Measurements from ENCODE around the gene PAEP.

The PAEP gene

DNA sequence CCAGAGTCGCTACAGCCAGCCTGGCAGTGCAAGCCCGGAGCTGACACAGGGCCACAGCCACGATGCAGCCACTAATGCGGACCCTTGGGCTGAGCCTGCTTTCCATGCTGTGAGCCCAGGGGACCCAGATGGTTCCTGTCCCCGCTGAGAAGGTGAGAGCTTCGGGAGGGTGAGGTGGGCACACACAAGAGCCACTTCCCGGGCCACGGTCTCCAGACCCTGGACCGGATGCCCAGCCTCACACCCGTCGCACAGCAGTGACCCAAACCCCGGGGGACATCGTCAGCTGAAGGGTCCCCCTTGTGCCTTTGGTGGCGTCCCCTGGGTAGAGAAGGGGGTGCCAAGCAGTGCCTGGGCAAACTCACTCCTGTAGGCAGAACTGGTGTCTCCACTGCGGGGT, 13.4 kb downstream of the PAEP start:
- no peak overlapping the region for H3K4me3 ChIP-seq (ENCODE audit: low read length)
- no peak for TF ChIP-seq ZNF274 (IDR thresholded peaks at IDR 0.05; ENCODE audit: low read depth, low read length)

DNA sequence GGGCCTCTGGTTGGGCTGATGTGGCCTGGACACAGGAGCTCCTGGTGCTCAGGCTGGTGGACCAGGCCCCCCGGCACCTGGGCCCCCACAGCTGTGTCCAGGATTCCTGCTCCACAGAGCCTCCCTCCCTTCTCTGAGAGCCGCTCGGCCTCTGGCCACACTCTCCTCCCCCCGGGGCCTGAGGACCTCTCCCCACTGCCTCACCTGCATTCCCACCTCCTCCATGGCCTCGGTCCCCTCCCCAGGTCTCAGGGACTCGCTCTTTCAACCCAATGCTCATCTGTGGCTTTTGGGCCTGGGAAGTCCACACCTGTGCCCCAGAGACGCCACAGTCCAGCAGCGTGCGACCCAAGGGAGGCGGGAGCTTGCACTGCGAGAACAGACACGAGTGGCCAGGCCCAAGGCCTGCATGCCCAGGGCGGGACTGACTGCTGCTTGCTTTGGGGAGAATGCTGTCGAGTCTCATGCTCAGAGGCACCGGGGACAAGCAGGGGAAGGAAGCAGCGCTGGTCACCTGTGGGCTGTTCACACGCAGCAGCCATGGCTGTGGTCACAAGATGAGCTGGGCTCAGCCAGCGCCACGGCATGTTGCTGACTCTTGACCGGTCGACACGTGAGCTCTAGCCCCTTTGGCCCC, 14.6 kb downstream of the PAEP start:
- no peak overlapping the region for H3K4me3 ChIP-seq (ENCODE audit: low read length)
- no peak for TF ChIP-seq ZNF274 (IDR thresholded peaks at IDR 0.05; ENCODE audit: low read depth, low read length)

DNA sequence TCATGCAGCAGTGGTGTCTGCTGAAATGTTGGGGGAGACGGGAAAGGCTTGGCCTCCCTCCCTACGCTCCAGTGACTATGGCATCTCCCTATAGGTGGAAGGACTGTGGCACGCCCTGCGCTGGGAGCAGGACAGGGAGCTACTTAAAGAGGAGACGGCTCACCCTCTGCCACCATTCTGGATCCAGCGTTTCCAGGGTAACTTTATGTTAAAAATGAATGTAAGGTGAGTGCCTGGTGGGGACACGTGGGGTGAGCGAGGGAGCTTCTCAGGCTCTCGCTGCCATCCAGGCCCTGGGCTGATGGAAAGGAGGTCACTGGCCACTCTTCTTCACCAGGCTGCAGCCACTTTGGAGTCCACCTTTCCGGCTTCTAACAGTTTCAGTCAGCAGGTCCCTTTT, 15.7 kb downstream of the PAEP start:
- no peak overlapping the region for H3K4me3 ChIP-seq (ENCODE audit: low read length)
- no peak for TF ChIP-seq ZNF274 (IDR thresholded peaks at IDR 0.05; ENCODE audit: low read depth, low read length)

DNA sequence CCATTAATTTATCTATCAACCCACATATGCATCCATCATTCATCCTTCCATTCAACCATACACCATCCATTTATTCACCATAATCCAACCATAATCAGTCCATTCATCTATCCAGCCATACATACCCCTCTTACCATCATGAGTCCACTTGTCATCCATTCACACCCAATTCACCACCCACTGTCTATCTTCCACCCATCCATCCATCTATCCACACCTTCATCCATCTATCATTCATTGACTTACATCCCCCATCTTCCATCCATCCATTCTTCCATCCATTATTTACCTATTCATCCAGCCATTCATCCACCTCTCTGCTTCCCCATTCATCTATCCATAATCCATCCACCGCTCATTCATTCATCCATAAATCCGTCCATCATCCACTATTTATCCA, 17.8 kb downstream of the PAEP start:
- TF ChIP-seq ZNF274 (IDR thresholded peaks at IDR 0.05; ENCODE audit: low read depth, low read length) = no peak
- H3K4me3 ChIP-seq (ENCODE audit: low read length) = no peak overlapping the region

DNA sequence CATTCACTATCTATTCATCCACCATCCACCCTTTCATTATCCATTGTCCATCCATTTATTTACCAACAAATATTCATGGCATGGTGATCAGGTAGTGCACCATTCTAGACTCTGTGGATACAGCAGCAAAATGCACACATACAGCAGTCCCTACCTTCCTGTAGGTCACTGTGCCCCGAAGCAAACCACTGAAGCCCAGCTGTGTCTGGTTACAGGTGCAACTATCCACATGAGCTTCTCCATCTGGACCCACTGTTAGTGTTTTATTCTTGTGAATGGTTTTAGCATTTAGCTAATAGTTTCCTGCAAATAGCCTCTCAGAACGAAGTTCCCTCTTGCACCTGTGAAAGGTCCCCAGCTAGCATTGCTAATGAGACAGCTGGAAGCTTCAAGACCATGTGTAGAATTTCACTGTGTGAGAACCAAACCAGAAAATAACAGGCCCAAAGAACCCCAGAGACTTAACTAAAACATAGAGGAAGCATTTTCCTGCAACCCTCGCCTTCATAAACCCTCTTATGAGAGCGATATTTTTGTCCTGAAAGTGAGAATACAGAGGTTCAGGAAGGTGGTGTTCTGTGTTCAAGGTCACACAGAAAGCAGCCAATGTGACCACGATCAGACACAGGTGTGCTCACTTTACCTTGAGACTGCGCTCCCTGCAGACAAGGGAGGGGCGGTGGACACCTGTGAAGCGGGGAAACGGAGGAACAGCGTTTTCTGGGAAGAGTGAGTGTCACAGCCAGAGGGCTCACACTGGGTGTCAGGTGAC, 18.5 kb downstream of the PAEP start:
- TF ChIP-seq ZNF274 (IDR thresholded peaks at IDR 0.05; ENCODE audit: low read depth, low read length) = no peak
- H3K4me3 ChIP-seq (ENCODE audit: low read length) = no peak overlapping the region

DNA sequence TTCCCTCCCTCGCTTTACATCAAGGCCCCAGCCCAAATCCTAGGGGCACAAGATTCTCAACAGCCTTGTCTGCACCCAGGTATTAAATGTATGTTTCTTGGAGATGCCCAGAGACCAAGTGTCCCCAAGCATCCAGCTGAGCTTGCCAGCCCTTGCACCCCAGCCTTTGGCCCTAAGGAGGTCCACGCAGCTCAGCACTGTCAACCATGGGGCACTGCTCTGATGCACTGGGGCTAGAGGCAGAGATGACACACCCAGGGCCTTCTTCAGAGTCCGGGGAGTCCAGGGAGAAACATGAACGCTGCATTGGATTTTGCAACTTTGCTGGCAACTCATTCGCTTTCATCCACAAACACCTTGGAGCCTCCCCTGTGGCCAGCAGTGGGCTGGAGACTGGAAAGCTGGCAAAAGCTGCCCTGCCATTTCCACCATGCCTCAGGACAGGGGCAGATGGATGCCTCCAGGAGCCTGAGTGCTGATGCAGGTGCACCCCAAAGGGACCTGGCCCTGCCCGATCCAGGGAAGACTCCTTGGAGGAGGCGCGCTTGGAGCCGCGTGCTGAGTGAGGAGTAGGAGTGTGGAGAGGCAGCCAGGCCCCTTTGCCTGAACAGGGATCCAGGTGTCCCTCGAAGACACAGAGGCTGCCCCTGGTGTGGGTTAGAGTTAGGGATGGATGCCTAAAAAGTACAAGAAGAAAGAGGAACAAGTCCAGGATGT, 19.3 kb downstream of the PAEP start:
- TF ChIP-seq ZNF274 (IDR thresholded peaks at IDR 0.05; ENCODE audit: low read depth, low read length) = no peak
- no peak overlapping the region for H3K4me3 ChIP-seq (ENCODE audit: low read length)

DNA sequence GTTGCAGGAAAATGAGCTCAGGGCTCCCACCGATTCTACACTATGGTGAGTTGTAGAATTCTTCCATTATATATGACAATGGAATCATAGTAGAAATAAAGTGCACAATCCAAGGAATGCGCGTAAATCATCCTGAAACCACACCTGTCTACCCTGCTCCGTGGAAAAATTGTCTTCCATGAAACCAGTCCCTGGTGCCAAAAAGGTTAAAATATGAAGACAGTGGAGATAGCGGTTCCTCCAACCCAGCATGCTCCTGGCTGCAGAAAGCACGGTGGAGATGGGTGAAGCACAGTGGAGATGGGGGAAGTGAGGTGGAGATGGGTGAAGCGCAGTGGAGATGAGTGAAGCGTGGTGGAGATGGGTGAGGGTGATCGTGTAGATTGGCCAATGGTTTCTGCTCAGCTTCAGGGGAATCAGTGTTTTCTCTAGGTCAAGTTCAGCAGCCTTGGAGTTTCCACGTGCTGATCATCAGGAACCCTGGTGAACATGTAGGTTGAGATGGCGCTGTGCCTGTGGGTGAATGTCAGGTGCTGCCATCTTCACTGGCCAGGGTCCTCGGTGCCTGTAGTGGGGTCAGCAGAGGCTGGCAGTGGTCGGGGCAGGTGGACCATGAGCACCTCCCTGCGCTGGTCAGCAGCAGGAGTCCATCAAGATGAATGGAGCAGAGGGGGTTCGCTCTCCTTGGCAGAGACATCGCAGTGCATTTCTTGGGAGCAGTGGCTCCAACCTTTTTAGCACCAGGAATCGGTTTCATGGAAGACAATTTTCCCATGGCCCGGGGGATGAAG, 20.3 kb downstream of the PAEP start:
- no peak for TF ChIP-seq ZNF274 (IDR thresholded peaks at IDR 0.05; ENCODE audit: low read depth, low read length)
- H3K4me3 ChIP-seq (ENCODE audit: low read length) = no peak overlapping the region

DNA sequence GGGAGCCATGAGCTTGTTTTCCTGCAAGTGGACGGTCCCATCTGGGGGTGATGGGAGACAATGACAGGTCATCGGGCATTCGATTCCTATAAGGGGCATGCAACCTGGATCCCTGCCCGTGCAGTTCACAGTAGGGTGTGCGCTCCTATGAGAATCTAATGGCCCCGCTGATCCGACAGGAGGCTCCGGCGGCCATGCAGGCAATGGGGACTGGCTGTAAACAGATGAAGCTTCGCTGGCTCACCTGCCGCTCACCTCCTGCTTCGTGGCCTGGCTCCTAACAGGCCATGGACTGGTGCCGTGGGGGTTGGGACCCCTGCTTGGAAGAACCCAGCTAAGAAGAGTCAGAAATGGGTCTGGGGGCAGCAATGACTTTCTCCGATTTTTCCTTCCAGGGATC, 21.0 kb downstream of the PAEP start:
- TF ChIP-seq ZNF274 (IDR thresholded peaks at IDR 0.05; ENCODE audit: low read depth, low read length) = no peak
- H3K4me3 ChIP-seq (ENCODE audit: low read length) = no peak overlapping the region

DNA sequence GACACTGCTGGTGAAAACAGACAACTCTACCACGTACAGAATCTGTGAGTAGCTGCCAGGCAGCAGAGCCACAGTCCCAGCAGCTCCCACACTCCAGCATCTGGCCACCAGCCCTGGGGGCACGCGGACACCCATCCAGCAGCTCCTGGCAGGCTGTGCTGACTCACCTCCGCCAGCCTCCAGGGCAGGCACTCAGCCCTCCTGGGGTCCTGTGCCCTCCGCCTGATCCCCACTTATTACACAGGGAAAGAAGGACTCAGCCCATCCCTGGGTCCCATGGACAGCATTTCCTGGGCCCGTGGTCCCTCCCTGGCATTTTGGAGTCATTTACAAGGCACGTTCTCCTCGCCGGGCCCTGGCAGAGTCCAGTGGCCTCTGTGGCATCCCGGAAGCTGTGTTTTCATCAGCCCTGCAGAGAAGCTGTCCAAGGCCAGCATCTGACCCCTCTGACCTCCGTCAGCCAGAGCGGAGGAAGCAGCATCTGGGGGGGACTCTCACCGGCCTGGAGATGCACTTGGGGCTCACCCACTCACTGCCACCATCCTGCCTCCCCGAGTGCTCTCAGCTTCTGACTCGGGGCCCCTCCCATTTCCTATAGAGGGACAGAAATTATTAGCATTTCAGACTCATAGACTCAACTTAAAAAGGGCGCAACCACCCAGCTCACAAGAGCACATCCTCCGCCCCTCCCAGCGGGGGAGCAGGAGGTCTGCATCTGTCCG, 21.6 kb downstream of the PAEP start:
- TF ChIP-seq ZNF274 (IDR thresholded peaks at IDR 0.05; ENCODE audit: low read depth, low read length) = no peak
- H3K4me3 ChIP-seq (ENCODE audit: low read length) = no peak overlapping the region

DNA sequence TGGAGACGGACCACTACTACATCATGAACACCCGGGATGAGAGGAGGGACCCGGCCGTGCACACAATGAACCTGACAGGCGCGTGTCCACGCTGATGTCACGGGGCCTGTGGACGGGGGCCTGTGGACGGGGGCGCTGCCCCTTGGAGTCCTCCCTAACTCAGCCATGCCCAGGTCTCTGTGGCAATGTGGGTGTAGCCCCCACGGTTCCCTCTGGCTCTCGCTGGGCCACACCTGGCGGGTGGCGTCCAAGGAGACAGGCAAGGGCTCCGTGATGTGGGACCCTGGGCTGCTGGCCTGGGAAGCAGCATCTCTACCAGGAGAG, 22.1 kb downstream of the PAEP start:
- TF ChIP-seq ZNF274 (IDR thresholded peaks at IDR 0.05; ENCODE audit: low read depth, low read length) = no peak
- H3K4me3 ChIP-seq (ENCODE audit: low read length) = no peak overlapping the region

DNA sequence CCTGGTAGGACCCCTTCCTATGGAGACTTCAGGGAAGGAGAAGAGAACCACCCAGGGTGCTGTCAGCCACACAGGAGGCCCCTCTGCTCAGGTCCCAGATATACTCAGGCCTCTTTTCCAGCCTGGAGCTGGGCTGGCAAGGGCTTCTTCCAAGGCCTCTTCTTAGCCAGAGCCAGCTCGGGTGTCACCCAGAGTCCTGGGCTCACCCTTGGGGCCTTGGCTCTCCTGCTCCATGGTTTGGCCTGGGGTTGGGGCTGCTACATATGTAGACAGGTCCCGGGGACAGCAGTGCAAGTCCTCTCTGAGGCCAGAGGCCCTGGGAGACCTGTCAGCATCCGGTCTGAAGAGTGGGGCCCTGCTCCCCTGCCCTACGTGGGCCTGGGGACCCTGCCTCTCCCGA, 22.8 kb downstream of the PAEP start:
- H3K4me3 ChIP-seq (ENCODE audit: low read length) = no peak overlapping the region
- TF ChIP-seq ZNF274 (IDR thresholded peaks at IDR 0.05; ENCODE audit: low read depth, low read length) = no peak

DNA sequence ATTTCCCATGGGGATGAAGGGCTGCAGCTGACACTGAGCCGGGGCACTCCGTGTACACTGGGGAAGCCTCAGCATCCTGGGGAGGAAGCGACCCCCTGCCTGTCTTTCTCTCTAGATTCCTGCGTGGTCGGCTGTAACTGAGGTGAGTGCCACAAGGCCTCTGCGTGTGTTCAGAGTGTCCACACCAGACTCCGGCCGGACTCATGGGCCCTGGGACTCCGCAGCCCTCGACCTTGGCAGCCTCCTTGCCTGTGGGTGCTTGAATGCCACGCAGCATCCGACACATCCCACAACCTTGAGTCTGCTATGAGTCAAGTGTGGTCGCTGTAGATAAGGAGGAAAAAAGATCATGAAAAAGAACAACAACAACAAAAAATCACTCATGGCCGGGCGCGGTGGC, 23.4 kb downstream of the PAEP start:
- TF ChIP-seq ZNF274 (IDR thresholded peaks at IDR 0.05; ENCODE audit: low read depth, low read length) = no peak

DNA sequence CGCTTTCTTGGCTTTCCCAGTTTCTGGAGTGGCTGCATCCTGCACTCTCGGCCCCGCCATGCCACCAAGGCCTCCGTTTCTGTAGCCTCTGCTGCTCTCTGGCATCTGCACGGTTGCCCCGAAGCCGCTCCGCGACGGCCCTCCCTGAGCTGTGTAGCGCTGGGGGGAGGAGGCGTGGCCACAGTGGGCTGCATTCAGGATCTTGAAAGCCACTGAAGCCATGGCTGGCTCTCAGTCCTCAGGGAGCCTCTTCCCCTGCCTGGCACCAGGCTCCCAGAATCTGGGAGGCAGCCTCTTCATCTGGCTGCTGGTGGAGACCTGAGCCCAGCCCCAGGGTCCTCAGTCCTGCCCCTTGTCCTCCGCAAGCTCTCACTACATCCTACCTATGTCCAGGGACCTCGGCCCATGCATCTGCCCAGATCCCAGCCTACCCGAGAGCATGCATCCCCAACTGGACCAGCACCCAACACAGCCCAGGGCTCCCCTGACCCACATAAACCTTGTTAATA, 25.1 kb downstream of the PAEP start:
- H3K4me3 ChIP-seq (ENCODE audit: low read length) = no peak overlapping the region
- TF ChIP-seq ZNF274 (IDR thresholded peaks at IDR 0.05; ENCODE audit: low read depth, low read length) = no peak

More for the DNA sequence above, 23.4 kb downstream of the PAEP start:
- H3K4me3 ChIP-seq (ENCODE audit: low read length) = no peak overlapping the region

DNA sequence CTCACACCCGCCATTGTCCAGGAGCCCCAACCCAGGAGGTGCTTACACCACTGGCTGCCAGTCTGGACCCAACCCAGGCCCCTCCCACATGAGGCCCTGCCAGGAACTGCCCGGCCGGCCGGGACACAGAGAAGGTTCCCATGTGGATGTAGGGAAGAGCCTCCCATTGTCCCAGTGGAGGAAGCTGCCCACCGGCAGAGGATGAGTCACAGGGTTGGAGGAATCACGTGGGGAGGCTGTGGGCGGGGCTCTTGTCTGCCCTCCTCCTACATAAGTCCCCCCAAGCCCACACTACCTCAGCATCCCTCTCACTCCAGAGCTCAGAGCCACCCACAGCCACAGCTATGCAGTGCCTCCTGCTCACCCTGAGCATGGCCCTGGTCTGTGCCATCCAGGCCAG, 26.1 kb downstream of the PAEP start:
- TF ChIP-seq ZNF274 (IDR thresholded peaks at IDR 0.05; ENCODE audit: low read depth, low read length) = no peak
- H3K4me3 ChIP-seq (ENCODE audit: low read length) = no peak overlapping the region

All from GM08714 (cell line).